Lower leg skin (tissue), 3 donors: ENCODE results near the gene OR8H2.

Experiments
- CTCF ChIP-seq, 3 donors: fragments of 450-650 bp; IDR thresholded peaks; one replicate each; pipeline ENCODE4 v1.5.1; 2016; ENCODE audit warnings: antibody characterized with exemption in 3 of 3, mild to moderate bottlenecking in 3 of 3, moderate library complexity in 2 of 3
- POLR2A ChIP-seq, 2 donors: fragments of 450-650 bp; IDR thresholded peaks; one replicate each; pipeline ENCODE4 v1.6.1; 2016 to 2017; ENCODE audit warnings: antibody characterized with exemption in 2 of 2, mild to moderate bottlenecking in 1 of 2, moderate library complexity in 1 of 2

GRCh38 chr11:56151376-56151775, 47.9 kb downstream of the OR8H2 start:
- TF ChIP-seq CTCF (IDR thresholded peaks at IDR 0.05) (no peak), POLR2A (IDR thresholded peaks at IDR 0.05) (no peak)
